HepG2 (cell line): Measurements from ENCODE around the gene ASB8. TPM values are rescaled to one million over a fixed set of nuclear protein-coding genes. Genes with fewer than 3 reads are reported as not detected.

Experiments
- ATAC-seq: fragments of 200-7000 bp; cut with Tn5 transposase; 3 replicates; pipeline ENCODE4 v1.9.1; 2020; ENCODE audit warnings: mild to moderate bottlenecking, moderate library complexity
- BruUV-seq: library from RNA; stranded (reverse); fragments of 400-500 nt; replicated peaks from 2 replicates; lab custom pipeline; 2021; lab: Mats Ljungman, UMichigan
- CTCF ChIA-PET: fragments of 300-600 bp; formaldehyde crosslinking; extraction: SDS; loops from one replicate; lab custom pipeline; 2021; ENCODE audit warnings: low total read pairs, inconsistent platforms, low intra/inter-chr PET ratio; lab: Yijun Ruan, JAX
- POLR2A ChIA-PET: fragments of 350-600 bp; sonication (Branson Sonifier 250); formaldehyde crosslinking; loops from one replicate; lab custom pipeline; 2020; ENCODE audit warnings: antibody characterized with exemption, inconsistent platforms; lab: Yijun Ruan, JAX
- DNase-seq: peaks from one replicate; pipeline ENCODE4 v3.0.0-alpha.2; 2015; ENCODE audit warnings: low spot score
- FAIRE-seq: peaks from 3 replicates; lab custom pipeline; 2011; peaks lifted over from hg19 to GRCh38; lab: Jason Lieb, UNC
- H2AFZ ChIP-seq: one replicate; pipeline ENCODE4 v1.6.1; 2011; ENCODE audit warnings: low read length, inconsistent platforms
- H3K27ac ChIP-seq: fragments of 300-600 bp; 3 replicates; pipeline ENCODE4 v1.8.0; 2011; ENCODE audit warnings: mixed run types, mild to moderate bottlenecking, mixed read lengths, low read length, inconsistent platforms; ENCODE audit not compliant: insufficient read depth; ENCODE audit errors: extremely low read length
- H3K27me3 ChIP-seq, 2 experiments: fragments of 200-600 bp in 1 of 2; 2 replicates in 1 of 2; 3 replicates in 1 of 2; pipeline versions ENCODE4 v1.6.0 to v1.8.0; 2011; ENCODE audit warnings: low read length in 2 of 2, mild to moderate bottlenecking in 2 of 2, moderate library complexity in 2 of 2, inconsistent platforms in 1 of 2; ENCODE audit not compliant: insufficient read depth in 2 of 2, control insufficient read depth in 1 of 2
- H3K36me3 ChIP-seq, 2 experiments: fragments of 200-600 bp in 1 of 2; replicated peaks in 1 of 2; 2 replicates in 1 of 2; 3 replicates in 1 of 2; pipeline versions ENCODE4 v1.5.1 to v1.8.0; 2011; ENCODE audit warnings: low read length in 2 of 2, inconsistent platforms in 1 of 2; ENCODE audit not compliant: insufficient read depth in 2 of 2, control insufficient read depth in 1 of 2
- H3K4me1 ChIP-seq: 2 replicates; pipeline ENCODE4 v1.5.1; 2012; ENCODE audit warnings: low read length, inconsistent platforms; ENCODE audit not compliant: insufficient read depth
- H3K4me2 ChIP-seq: 2 replicates; pipeline ENCODE4 v1.6.0; 2011; ENCODE audit warnings: low read depth, low read length, inconsistent platforms
- H3K4me3 ChIP-seq, 3 experiments: fragments of 200-600 bp in 1 of 3; sonication (generic), shearing (Covaris generic) in 1 of 3; replicated peaks in 1 of 3; 2 replicates each; pipeline ENCODE4 v1.5.1; 2011 to 2016; ENCODE audit warnings: low read length in 3 of 3, inconsistent platforms in 2 of 3, low read depth in 2 of 3, mild to moderate bottlenecking in 2 of 3, control low read depth in 1 of 3, mixed read lengths in 1 of 3; ENCODE audit not compliant: insufficient read depth in 1 of 3
- H3K79me2 ChIP-seq: one replicate; pipeline ENCODE4 v1.6.1; 2011; ENCODE audit warnings: low read length, inconsistent platforms; ENCODE audit not compliant: insufficient read depth
- H3K9ac ChIP-seq: 2 replicates; pipeline ENCODE4 v1.6.0; 2011; ENCODE audit warnings: mild to moderate bottlenecking, low read depth, low read length, inconsistent platforms; ENCODE audit not compliant: insufficient read depth
- H3K9me3 ChIP-seq: 2 replicates; pipeline ENCODE4 v1.5.1; 2012; ENCODE audit warnings: mild to moderate bottlenecking, low read length
- H4K20me1 ChIP-seq: 2 replicates; pipeline ENCODE4 v1.6.0; 2011; ENCODE audit warnings: inconsistent platforms, mild to moderate bottlenecking, low read length, moderate library complexity; ENCODE audit not compliant: insufficient read depth
- ATM ChIP-seq: fragments of 450-650 bp; IDR thresholded peaks from 2 replicates; pipeline ENCODE4 v1.7.1; 2017; ENCODE audit warnings: mild to moderate bottlenecking, borderline replicate concordance
- HMG20B ChIP-seq: conservative IDR thresholded peaks from 2 replicates; pipeline ENCODE4 v1.6.1; 2016; ENCODE audit warnings: missing genetic modification reagents, missing compliant biosample characterization
- HNRNPH1 ChIP-seq: fragments of 200-400 bp; formaldehyde crosslinking; optimal IDR thresholded peaks from 2 replicates; pipeline ENCODE3; 2017; ENCODE audit warnings: mild to moderate bottlenecking, low read depth, low read length
- MTA3 ChIP-seq: sonication (generic); formaldehyde crosslinking; IDR thresholded peaks from 2 replicates; pipeline ENCODE4 v1.4.0; 2020; ENCODE audit warnings: missing genetic modification reagents
- NAIF1 ChIP-seq: sonication (generic); formaldehyde crosslinking; IDR thresholded peaks from 2 replicates; pipeline ENCODE4 v1.5.0; 2020; ENCODE audit warnings: mild to moderate bottlenecking, missing genetic modification reagents, borderline replicate concordance
- NONO ChIP-seq, 2 experiments: fragments of 450-650 bp in 1 of 2; sonication (generic) in 1 of 2; formaldehyde crosslinking in 1 of 2; IDR thresholded peaks in 1 of 2; conservative IDR thresholded peaks in 1 of 2; 2 replicates each; pipeline versions ENCODE4 v1.6.1 to v1.8.0; 2017 to 2022; ENCODE audit warnings: mild to moderate bottlenecking in 1 of 2, missing genetic modification reagents in 1 of 2, moderate library complexity in 1 of 2
- PCBP1 ChIP-seq: fragments of 200-400 bp; formaldehyde crosslinking; IDR thresholded peaks from 2 replicates; pipeline ENCODE4 v1.6.1; 2017; ENCODE audit warnings: mild to moderate bottlenecking, low read depth, low read length, borderline replicate concordance
- RAD21 ChIP-seq: fragments of 450-650 bp; formaldehyde crosslinking; IDR thresholded peaks from 2 replicates; pipeline ENCODE4 v1.5.0; 2020; ENCODE audit warnings: mild to moderate bottlenecking
- RFXANK ChIP-seq: IDR thresholded peaks from 2 replicates; pipeline ENCODE4 v1.6.1; 2016
- SMC3 ChIP-seq: IDR thresholded peaks from 2 replicates; pipeline ENCODE4 v1.6.1; 2011; ENCODE audit warnings: low read length, improper control_type of control experiment
- SP5 ChIP-seq: IDR thresholded peaks from 2 replicates; pipeline ENCODE4 v1.6.1; 2016; ENCODE audit warnings: low read depth, borderline replicate concordance
- SRSF9 ChIP-seq: fragments of 200-400 bp; formaldehyde crosslinking; IDR thresholded peaks from 2 replicates; pipeline ENCODE4 v1.6.1; 2018; ENCODE audit warnings: borderline replicate concordance, mild to moderate bottlenecking, low read depth, low read length; ENCODE audit not compliant: insufficient read depth, poor library complexity, severe bottlenecking
- ZBTB3 ChIP-seq: sonication (generic); formaldehyde crosslinking; IDR thresholded peaks from 2 replicates; pipeline ENCODE4 v1.4.0; 2020; ENCODE audit warnings: low read depth, mild to moderate bottlenecking, moderate library complexity, missing genetic modification reagents, borderline replicate concordance
- ZFY ChIP-seq: sonication (generic); formaldehyde crosslinking; IDR thresholded peaks from 2 replicates; pipeline ENCODE4 v1.4.0; 2020; ENCODE audit warnings: missing genetic modification reagents
- ZNF101 ChIP-seq: sonication (generic); formaldehyde crosslinking; IDR thresholded peaks from 2 replicates; pipeline ENCODE4 v1.4.0; 2020; ENCODE audit warnings: mild to moderate bottlenecking, low read depth, missing genetic modification reagents, borderline replicate concordance
- ZNF274 ChIP-seq: sonication (generic); formaldehyde crosslinking; IDR thresholded peaks from 2 replicates; pipeline ENCODE4 v1.5.1; 2020; ENCODE audit warnings: mild to moderate bottlenecking, missing genetic modification reagents
- WGBS: methylation state at CpG from one replicate; pipeline ENCODE4 v1.1.6; 2017; ENCODE audit warnings: low lambda C conversion rate; 5-methylcytosine and 5-hydroxymethylcytosine counted together
- in situ Hi-C: cut with HindIII; loops from 2 replicates; pipeline ENCODE4 v1.10.0; 2017; ENCODE audit warnings: low pct_unique_long_range_greater_than_20kb; ENCODE audit not compliant: extremely low pct_ligation_motif_present
- intact Hi-C: fragments of 100-400 bp; cut with micrococcal nuclease; formaldehyde crosslinking; loops from one replicate; pipeline ENCODE4 v1.10.0; 2022; ENCODE audit not compliant: unreplicated experiment
- polyA plus RNA-seq, 8 experiments: library from polyadenylated mRNA; depleted of rRNA in 3 of 8; stranded (reverse) in 7 of 8; unstranded in 1 of 8; fragments of >200 nt; fragmentation: Illumina TruSeq in 4 of 8; extraction: Trizol in 4 of 8; gene quantifications; 2 replicates each; pipeline versions ENCODE4 v1.2.1 to v1.2.3, GENCODE V29; 2011 to 2016; ENCODE audit warnings: low read depth in 4 of 8, missing spikeins in 1 of 8, mixed read lengths in 1 of 8; ENCODE audit not compliant: insufficient read depth in 1 of 8
- total RNA-seq, 5 experiments: library from RNA; depleted of rRNA; stranded (reverse); fragments of >200 nt; fragmentation: Illumina TruSeq; extraction: Trizol; gene quantifications; 2 replicates each; pipeline ENCODE4 v1.2.3, GENCODE V29; 2016; ENCODE audit warnings: low read depth in 1 of 5
- TF ChIP-seq, protein P1 (sequence below): sonication (generic); formaldehyde crosslinking; IDR thresholded peaks from 2 replicates; pipeline ENCODE4 v1.5.0; 2020; ENCODE audit warnings: mild to moderate bottlenecking, missing genetic modification reagents, moderate library complexity

The ASB8 gene
- total and polyA plus RNA-seq, 2 of the 13 experiments (the other 11 are each of a cell fraction or from before 2014, with no cell fraction given) = 14.0 to 15.5 TPM

DNA sequence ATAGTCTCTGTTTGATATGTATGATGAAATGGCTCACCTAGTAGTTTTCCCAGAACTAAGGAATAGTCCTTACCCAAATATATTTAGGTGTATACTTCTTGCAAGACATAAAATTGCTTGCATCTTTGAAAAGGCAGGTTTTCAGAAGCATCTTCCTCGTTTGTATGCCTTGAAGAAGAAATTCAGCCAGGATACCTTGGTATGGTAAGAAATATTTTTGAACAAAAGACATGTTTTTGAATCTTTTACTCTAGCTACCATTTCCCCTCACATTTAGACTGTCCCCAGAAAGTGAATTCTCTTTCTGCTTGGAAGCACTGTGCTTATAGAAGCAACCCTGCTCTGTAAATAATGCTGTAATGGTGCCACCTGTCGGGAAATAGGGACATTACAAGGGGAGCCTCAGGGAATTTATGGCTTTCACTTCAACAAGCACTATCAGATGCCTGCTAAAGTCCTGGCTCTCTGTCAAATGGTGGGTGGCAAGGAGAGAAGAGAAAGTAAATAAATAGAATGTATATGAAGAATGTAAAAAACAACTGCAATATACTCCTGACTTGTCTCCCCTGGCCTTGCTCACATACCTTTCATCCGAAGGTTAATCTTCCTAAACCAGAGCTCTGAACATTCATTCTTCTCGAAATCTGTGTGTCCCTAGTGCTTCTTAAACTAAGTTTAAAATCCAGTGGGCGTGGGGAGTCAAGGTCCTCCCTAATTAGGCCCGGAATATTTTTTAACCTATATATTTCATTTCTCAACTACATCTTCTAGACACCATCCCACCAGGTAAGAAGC, 32.2 kb upstream of the ASB8 start:
- ATAC-seq = peak; percentile 77
- H3K9ac ChIP-seq = no peak overlapping the region
- in situ Hi-C loops (no loop called here), intact Hi-C loops (loop anchor here (10.0 kb wide), 1 partner anchor 425 kb away; no protein-coding TSS in a partner anchor)
- H3K36me3 ChIP-seq = no peaks in the 10 kb centered on the region
- no peak overlapping the region for H3K4me3 ChIP-seq
- H3K27me3 ChIP-seq = peaks cover 1 to 23% of the 10 kb centered on the region in 2 experiments; a peak in 4 of 5 replicates
- POLR2A ChIA-PET = no interaction called here
- CTCF ChIA-PET = interaction anchor here (0.7 to 1.6 kb wide), 2 partner anchors 105 to 226 kb away, joined by 4 to 5 read pairs; partner anchors contain the start of gene TMEM106C
- WGBS = 11% methylated on average over 6 of the region's 6 CpGs
- H3K4me1 ChIP-seq = no peaks in the 10 kb centered on the region
- H3K4me2 ChIP-seq = no peak overlapping the region
- no peaks in the 10 kb centered on the region for H4K20me1 ChIP-seq
- H3K27ac ChIP-seq = no peak overlapping the region
- H2AFZ ChIP-seq = no peak overlapping the region
- FAIRE-seq = peak; percentile 81
- BruUV-seq = no TSS peak
- no peaks in the 10 kb centered on the region for H3K9me3 ChIP-seq
- no peaks in the 10 kb centered on the region for H3K79me2 ChIP-seq
- peak; percentile 49 for DNase-seq
- TF ChIP-seq SRSF9 (no peak), SP5 (CRISPR knock-in tag) (no peak), ZFY (CRISPR knock-in tag) (no peak), NAIF1 (CRISPR knock-in tag) (no peak), NONO (IDR thresholded peaks at IDR 0.05) (no peak), NONO (CRISPR knock-in tag; conservative IDR thresholded peaks at IDR 0.05) (no peak), RFXANK (CRISPR knock-in tag) (no peak), ATM (no peak), MTA3 (CRISPR knock-in tag) (no peak), HMG20B (no peak), RAD21 (CRISPR knock-in tag) (peak; percentile 51), SMC3 (peak; percentile 61), ZNF101 (no peak), HNRNPH1 (no peak), ZNF274 (CRISPR knock-in tag) (no peak), PCBP1 (no peak), ZBTB3 (CRISPR knock-in tag) (no peak)
- TF ChIP-seq, protein P1, sequence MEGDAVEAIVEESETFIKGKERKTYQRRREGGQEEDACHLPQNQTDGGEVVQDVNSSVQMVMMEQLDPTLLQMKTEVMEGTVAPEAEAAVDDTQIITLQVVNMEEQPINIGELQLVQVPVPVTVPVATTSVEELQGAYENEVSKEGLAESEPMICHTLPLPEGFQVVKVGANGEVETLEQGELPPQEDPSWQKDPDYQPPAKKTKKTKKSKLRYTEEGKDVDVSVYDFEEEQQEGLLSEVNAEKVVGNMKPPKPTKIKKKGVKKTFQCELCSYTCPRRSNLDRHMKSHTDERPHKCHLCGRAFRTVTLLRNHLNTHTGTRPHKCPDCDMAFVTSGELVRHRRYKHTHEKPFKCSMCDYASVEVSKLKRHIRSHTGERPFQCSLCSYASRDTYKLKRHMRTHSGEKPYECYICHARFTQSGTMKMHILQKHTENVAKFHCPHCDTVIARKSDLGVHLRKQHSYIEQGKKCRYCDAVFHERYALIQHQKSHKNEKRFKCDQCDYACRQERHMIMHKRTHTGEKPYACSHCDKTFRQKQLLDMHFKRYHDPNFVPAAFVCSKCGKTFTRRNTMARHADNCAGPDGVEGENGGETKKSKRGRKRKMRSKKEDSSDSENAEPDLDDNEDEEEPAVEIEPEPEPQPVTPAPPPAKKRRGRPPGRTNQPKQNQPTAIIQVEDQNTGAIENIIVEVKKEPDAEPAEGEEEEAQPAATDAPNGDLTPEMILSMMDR (CRISPR knock-in tag) = peak; percentile 77
